GM12892 (cell line): ENCODE measurements around the gene KRTAP5-4.

ENCODE experiments used
- POLR2A ChIP-seq: IDR thresholded peaks from 2 replicates; pipeline ENCODE4 v1.6.1; 2011; ENCODE audit warnings: low read depth, low read length, control low read depth
- TAF1 ChIP-seq: IDR thresholded peaks from 2 replicates; pipeline ENCODE4 v1.6.1; 2011; ENCODE audit warnings: low read depth, mild to moderate bottlenecking, control low read depth, low read length, borderline replicate concordance

- TF ChIP-seq POLR2A = no peak
- TF ChIP-seq TAF1 = no peak
Observed at GRCh38 chr11:1650918-1651262, 29.0 kb upstream of the KRTAP5-4 start.
